GM12878 (cell line): Measurements from ENCODE around the gene TPD52L2. TPM values are rescaled to one million over a fixed set of nuclear protein-coding genes. Genes with fewer than 3 reads are reported as not detected.

Experiments used
- ATF7 ChIP-seq: fragments of 450-650 bp; IDR thresholded peaks from 2 replicates; pipeline ENCODE4 v1.6.1; 2016; ENCODE audit warnings: low read depth, mild to moderate bottlenecking
- BHLHE40 ChIP-seq, 2 experiments: fragments of 450-650 bp in 1 of 2; IDR thresholded peaks; 2 replicates each; pipeline ENCODE4 v1.6.1; 2011 to 2017; ENCODE audit warnings: low read depth in 2 of 2, borderline replicate concordance in 1 of 2, improper control_type of control experiment in 1 of 2, low read length in 1 of 2, mild to moderate bottlenecking in 1 of 2
- CEBPB ChIP-seq, 2 experiments: fragments of 150-350 bp in 1 of 2; IDR thresholded peaks; 2 replicates each; pipeline ENCODE4 v1.6.1; 2012 to 2014; ENCODE audit warnings: low read depth in 2 of 2, low read length in 2 of 2, borderline replicate concordance in 1 of 2, inconsistent platforms in 1 of 2
- EP300 ChIP-seq, 2 experiments: fragments of 150-350 bp in 1 of 2; IDR thresholded peaks; 2 replicates each; pipeline ENCODE4 v1.6.1; 2011 to 2012; ENCODE audit warnings: low read depth in 2 of 2, low read length in 2 of 2, borderline replicate concordance in 1 of 2, improper control_type of control experiment in 1 of 2, inconsistent platforms in 1 of 2; ENCODE audit not compliant: control insufficient read depth in 1 of 2
- FOXK2 ChIP-seq: fragments of 450-650 bp; IDR thresholded peaks from 2 replicates; pipeline ENCODE4 v1.6.1; 2017; ENCODE audit warnings: mild to moderate bottlenecking, moderate library complexity
- FOXM1 ChIP-seq: IDR thresholded peaks from 2 replicates; pipeline ENCODE4 v1.6.1; 2012; ENCODE audit warnings: low read depth, mild to moderate bottlenecking, inconsistent platforms, low read length, moderate library complexity
- GATAD2B ChIP-seq: fragments of 450-650 bp; conservative IDR thresholded peaks from 2 replicates; pipeline ENCODE4 v1.6.1; 2017; ENCODE audit warnings: low read depth, mild to moderate bottlenecking, moderate library complexity
- NBN ChIP-seq: fragments of 450-650 bp; IDR thresholded peaks from 2 replicates; pipeline ENCODE4 v1.6.1; 2016
- NFYA ChIP-seq: IDR thresholded peaks from 2 replicates; pipeline ENCODE4 v1.6.1; 2011; ENCODE audit warnings: low read depth, mild to moderate bottlenecking, low read length, improper control_type of control experiment, borderline replicate concordance
- NR2C1 ChIP-seq: fragments of 450-650 bp; IDR thresholded peaks from 2 replicates; pipeline ENCODE4 v1.6.1; 2017; ENCODE audit warnings: antibody characterized with exemption, mild to moderate bottlenecking, moderate library complexity
- SP1 ChIP-seq: IDR thresholded peaks from one replicate; pipeline ENCODE4 v1.6.1; 2011; ENCODE audit warnings: low read depth, low read length
- SREBF2 ChIP-seq: IDR thresholded peaks from 2 replicates; pipeline ENCODE4 v1.6.1; 2012; ENCODE audit warnings: mild to moderate bottlenecking, low read length
- STAT1 ChIP-seq: fragments of 450-650 bp; conservative IDR thresholded peaks from 2 replicates; pipeline ENCODE4 v1.6.1; 2014; ENCODE audit warnings: antibody characterized with exemption, mild to moderate bottlenecking
- polyA plus RNA-seq, 11 experiments: library from polyadenylated mRNA; depleted of rRNA in 4 of 11; unstranded in 6 of 11; stranded (reverse) in 5 of 11; fragments of >200 nt; fragmentation: Nextera tagmentation in 4 of 11; fragmentation: Illumina TruSeq in 1 of 11; extraction: Ambion mirVana in 4 of 11; extraction: Trizol in 1 of 11; gene quantifications; 1 replicate in 1 of 11; 2 replicates in 10 of 11; pipeline versions ENCODE4 v1.2.1 to v1.2.3, GENCODE V29; 2011 to 2016; ENCODE audit warnings: inconsistent platforms in 2 of 11, missing spikeins in 2 of 11, low read depth in 1 of 11
- total RNA-seq, 4 experiments: library from RNA; depleted of rRNA in 3 of 4; stranded (reverse); fragments of >200 nt in 3 of 4; fragmentation: Illumina TruSeq in 1 of 4; extraction: Trizol in 1 of 4; gene quantifications; 2 replicates each; pipeline versions ENCODE4 v1.2.1 to v1.2.3, GENCODE V29; 2013 to 2021
- TF ChIP-seq, protein P1 (sequence below): fragments of 450-650 bp; IDR thresholded peaks from 2 replicates; pipeline ENCODE4 v1.6.1; 2016; ENCODE audit warnings: mild to moderate bottlenecking, moderate library complexity, borderline replicate concordance
- TF ChIP-seq, protein P2 (sequence below): IDR thresholded peaks from 2 replicates; pipeline ENCODE4 v1.6.1; 2011; ENCODE audit warnings: mild to moderate bottlenecking, low read depth, low read length, moderate library complexity; ENCODE audit not compliant: insufficient replicate concordance
- TF ChIP-seq, protein P3 (sequence below): fragments of 450-650 bp; IDR thresholded peaks from 2 replicates; pipeline ENCODE4 v1.6.1; 2018; ENCODE audit warnings: borderline replicate concordance, mild to moderate bottlenecking; ENCODE audit not compliant: partially characterized antibody
- TF ChIP-seq, protein P4 (sequence below): fragments of 450-650 bp; conservative IDR thresholded peaks from 2 replicates; pipeline ENCODE4 v1.6.1; 2017; ENCODE audit warnings: mild to moderate bottlenecking, moderate library complexity
- TF ChIP-seq, protein P5 (sequence below): IDR thresholded peaks from 2 replicates; pipeline ENCODE4 v1.6.1; 2012; ENCODE audit warnings: low read depth, low read length, improper control_type of control experiment

Gene TPD52L2
- total and polyA plus RNA-seq, 10 of the 15 experiments (the other 5 are each of a cell fraction or from before 2014, with no cell fraction given), result 1.6 to 71.0 (median 46.3) TPM

DNA sequence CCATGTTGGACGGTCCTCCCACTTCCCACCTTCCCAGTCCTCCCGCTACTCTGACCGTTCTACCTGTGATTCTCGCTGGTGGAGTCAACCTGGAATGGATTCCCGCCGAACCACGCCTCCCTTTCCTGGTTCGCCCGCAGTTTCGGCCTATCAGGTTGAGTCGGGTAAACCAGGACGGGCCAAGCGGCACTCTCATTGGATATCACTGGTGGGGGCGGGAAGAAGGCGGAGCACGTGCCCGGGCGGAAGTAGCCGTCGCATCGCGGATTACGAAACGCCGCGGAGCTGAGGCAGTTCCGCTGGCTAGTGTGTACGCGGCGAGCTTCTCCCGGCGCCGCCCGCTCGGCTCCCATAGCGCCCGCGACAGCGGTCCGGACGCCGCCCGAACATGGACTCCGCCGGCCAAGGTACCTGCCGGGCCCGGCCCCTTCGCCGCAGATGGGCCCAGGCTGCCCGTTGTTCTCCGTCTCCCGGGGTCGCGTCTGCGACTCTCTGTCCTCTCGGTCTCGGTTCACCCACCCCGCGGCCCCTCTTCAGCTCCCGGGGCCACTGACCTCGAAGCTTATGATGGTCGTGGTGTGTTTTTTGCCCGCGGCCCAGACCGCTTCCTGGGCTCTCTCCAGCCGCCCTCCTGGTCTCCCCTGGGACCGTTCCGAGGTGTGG, at the start of gene TPD52L2 (continued):
- TF ChIP-seq EP300 (IDR thresholded peaks at IDR 0.05; ENCODE audit: borderline replicate concordance in 1 of 2, control insufficient read depth in 1 of 2, low read depth in 2 of 2, low read length in 2 of 2) (0 out of 4 replicates have a peak, but pooled peaks of 1 of the 2 experiments have one; percentile 19), NBN (no peak; the same call in 1 of the 2 replicates), GATAD2B (peak; percentile 85; the same call in 1 of the 2 replicates), FOXK2 (peak; percentile 76), NR2C1 (peak; percentile 82), SP1 (peak; percentile 94), FOXM1 (no peak), ATF7 (peak; percentile 37), NFYA (peak; percentile 19; the same call in 1 of the 2 replicates), BHLHE40 (IDR thresholded peaks at IDR 0.05; ENCODE audit: borderline replicate concordance in 1 of 2, low read depth in 2 of 2, low read length in 1 of 2) (peak; percentile 99 to 100), STAT1 (no peak), SREBF2 (no peak), CEBPB (IDR thresholded peaks at IDR 0.05; ENCODE audit: borderline replicate concordance in 1 of 2, low read depth in 2 of 2, low read length in 2 of 2) (peak in 1 of 2 experiments; percentile 67; a peak in 1 of 4 replicates)
- TF ChIP-seq, protein P1, sequence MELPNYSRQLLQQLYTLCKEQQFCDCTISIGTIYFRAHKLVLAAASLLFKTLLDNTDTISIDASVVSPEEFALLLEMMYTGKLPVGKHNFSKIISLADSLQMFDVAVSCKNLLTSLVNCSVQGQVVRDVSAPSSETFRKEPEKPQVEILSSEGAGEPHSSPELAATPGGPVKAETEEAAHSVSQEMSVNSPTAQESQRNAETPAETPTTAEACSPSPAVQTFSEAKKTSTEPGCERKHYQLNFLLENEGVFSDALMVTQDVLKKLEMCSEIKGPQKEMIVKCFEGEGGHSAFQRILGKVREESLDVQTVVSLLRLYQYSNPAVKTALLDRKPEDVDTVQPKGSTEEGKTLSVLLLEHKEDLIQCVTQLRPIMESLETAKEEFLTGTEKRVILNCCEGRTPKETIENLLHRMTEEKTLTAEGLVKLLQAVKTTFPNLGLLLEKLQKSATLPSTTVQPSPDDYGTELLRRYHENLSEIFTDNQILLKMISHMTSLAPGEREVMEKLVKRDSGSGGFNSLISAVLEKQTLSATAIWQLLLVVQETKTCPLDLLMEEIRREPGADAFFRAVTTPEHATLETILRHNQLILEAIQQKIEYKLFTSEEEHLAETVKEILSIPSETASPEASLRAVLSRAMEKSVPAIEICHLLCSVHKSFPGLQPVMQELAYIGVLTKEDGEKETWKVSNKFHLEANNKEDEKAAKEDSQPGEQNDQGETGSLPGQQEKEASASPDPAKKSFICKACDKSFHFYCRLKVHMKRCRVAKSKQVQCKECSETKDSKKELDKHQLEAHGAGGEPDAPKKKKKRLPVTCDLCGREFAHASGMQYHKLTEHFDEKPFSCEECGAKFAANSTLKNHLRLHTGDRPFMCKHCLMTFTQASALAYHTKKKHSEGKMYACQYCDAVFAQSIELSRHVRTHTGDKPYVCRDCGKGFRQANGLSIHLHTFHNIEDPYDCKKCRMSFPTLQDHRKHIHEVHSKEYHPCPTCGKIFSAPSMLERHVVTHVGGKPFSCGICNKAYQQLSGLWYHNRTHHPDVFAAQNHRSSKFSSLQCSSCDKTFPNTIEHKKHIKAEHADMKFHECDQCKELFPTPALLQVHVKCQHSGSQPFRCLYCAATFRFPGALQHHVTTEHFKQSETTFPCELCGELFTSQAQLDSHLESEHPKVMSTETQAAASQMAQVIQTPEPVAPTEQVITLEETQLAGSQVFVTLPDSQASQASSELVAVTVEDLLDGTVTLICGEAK, result peak; percentile 94
- TF ChIP-seq, protein P2, sequence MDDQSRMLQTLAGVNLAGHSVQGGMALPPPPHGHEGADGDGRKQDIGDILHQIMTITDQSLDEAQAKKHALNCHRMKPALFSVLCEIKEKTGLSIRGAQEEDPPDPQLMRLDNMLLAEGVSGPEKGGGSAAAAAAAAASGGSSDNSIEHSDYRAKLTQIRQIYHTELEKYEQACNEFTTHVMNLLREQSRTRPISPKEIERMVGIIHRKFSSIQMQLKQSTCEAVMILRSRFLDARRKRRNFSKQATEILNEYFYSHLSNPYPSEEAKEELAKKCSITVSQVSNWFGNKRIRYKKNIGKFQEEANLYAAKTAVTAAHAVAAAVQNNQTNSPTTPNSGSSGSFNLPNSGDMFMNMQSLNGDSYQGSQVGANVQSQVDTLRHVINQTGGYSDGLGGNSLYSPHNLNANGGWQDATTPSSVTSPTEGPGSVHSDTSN, result peak; percentile 4
- TF ChIP-seq, protein P3, sequence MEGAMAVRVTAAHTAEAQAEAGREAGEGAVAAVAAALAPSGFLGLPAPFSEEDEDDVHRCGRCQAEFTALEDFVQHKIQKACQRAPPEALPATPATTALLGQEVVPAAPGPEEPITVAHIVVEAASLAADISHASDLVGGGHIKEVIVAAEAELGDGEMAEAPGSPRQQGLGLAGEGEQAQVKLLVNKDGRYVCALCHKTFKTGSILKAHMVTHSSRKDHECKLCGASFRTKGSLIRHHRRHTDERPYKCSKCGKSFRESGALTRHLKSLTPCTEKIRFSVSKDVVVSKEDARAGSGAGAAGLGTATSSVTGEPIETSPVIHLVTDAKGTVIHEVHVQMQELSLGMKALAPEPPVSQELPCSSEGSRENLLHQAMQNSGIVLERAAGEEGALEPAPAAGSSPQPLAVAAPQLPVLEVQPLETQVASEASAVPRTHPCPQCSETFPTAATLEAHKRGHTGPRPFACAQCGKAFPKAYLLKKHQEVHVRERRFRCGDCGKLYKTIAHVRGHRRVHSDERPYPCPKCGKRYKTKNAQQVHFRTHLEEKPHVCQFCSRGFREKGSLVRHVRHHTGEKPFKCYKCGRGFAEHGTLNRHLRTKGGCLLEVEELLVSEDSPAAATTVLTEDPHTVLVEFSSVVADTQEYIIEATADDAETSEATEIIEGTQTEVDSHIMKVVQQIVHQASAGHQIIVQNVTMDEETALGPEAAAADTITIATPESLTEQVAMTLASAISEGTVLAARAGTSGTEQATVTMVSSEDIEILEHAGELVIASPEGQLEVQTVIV, result peak; percentile 71
- TF ChIP-seq, protein P4, sequence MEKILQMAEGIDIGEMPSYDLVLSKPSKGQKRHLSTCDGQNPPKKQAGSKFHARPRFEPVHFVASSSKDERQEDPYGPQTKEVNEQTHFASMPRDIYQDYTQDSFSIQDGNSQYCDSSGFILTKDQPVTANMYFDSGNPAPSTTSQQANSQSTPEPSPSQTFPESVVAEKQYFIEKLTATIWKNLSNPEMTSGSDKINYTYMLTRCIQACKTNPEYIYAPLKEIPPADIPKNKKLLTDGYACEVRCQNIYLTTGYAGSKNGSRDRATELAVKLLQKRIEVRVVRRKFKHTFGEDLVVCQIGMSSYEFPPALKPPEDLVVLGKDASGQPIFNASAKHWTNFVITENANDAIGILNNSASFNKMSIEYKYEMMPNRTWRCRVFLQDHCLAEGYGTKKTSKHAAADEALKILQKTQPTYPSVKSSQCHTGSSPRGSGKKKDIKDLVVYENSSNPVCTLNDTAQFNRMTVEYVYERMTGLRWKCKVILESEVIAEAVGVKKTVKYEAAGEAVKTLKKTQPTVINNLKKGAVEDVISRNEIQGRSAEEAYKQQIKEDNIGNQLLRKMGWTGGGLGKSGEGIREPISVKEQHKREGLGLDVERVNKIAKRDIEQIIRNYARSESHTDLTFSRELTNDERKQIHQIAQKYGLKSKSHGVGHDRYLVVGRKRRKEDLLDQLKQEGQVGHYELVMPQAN, result peak; percentile 58
- TF ChIP-seq, protein P5, sequence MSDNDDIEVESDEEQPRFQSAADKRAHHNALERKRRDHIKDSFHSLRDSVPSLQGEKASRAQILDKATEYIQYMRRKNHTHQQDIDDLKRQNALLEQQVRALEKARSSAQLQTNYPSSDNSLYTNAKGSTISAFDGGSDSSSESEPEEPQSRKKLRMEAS, result peak; percentile 98
